Left cardiac atrium (tissue), 4 donors: Measurements from ENCODE around the gene DNASE1L3. TPM values are rescaled to one million over a fixed set of nuclear protein-coding genes. Genes with fewer than 3 reads are reported as not detected.
"Not testable (repeated sequence)": the region's sequence is repeated elsewhere in the genome, so short reads cannot be mapped to it uniquely, and the experiment has no call there.

Experiments used
- ATAC-seq, 2 donors: fragments of 200-7000 bp; cut with Tn5 transposase; one replicate each; pipeline ENCODE4 v1.9.1; 2020; ENCODE audit warnings: mild to moderate bottlenecking in 2 of 2, moderate library complexity in 2 of 2
- DNase-seq: peaks from one replicate; pipeline ENCODE4 v3.0.0-alpha.2; 2020
- intact Hi-C, 2 donors: fragments of 100-400 bp; cut with DNase I; formaldehyde crosslinking; loops; one replicate each; pipeline versions ENCODE4 v1.14.1 to v1.15.1; 2022 to 2023
- long read RNA-seq: library from polyadenylated mRNA; unstranded; transcript quantifications from one replicate; pipeline ENCODE4 v2.0.0, GENCODE V29; 2021
- total RNA-seq, 2 donors: library from RNA; stranded (reverse); fragmentation: NEBNext Ultra II Directional; extraction: Animal tissue kit (Norgen Biotek cat#: 25700); gene quantifications; one replicate each; pipeline ENCODE4 v1.2.1, GENCODE V29; 2021
- donor health status: DM: no; HTN: yes; CAD: no.
- donor health status: DM: no; HTN: yes; CAD: no; lungs with severe emphysema.
- donor health status: DM: yes; HTN: yes; CAD: no.
- donor health status: Dilated cardiomyopathy.

Gene DNASE1L3
- total RNA-seq: 1 to 10 TPM; 1.4 to 3.4 TPM
- long read RNA-seq, partial matches to known transcripts: 0 of 1 reads
- long read RNA-seq, other reads (novel, unspliced or antisense): 0 of 1 reads

- ATAC-seq (peak in 1 of 2 donors; percentile 47), DNase-seq (peak; percentile 50)
- intact Hi-C loops: no loop called here
Measured at GRCh38 chr3:58210761-58211460, at the start of gene DNASE1L3. Gene DNASE1L3 (minus strand): TSS chr3:58210972. CDS start chr3:58210906, 66 bp downstream.

DNA sequence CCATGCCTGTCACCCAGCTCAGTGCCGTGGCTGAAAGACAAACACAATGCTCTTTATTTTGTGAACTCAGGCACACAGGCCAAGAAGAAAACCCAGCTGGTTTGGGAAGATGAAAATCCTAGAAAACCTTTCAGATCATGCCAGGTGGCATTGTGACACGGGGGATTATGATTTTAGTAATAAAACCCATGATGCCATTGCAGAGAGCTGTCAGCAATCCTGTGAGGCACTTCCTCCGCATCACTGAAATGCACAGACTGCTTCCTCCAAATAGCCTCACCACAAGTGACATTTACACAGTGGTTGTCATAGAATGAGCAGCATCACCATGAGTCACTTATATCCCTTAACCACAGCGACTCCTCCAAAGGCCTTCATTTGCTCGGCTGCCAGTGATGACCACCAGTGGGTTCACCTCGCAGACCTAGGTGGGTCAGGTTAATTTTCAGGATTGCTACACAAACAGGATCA, 49.5 kb upstream of the DNASE1L3 start:
- no peak for ATAC-seq
- intact Hi-C loops: no loop called here
- DNase-seq: no peak

GRCh38 chr3:58258392-58259055, 47.8 kb upstream of the DNASE1L3 start:
- ATAC-seq (no peak), DNase-seq (no peak)
- intact Hi-C loops: no loop called here

DNA sequence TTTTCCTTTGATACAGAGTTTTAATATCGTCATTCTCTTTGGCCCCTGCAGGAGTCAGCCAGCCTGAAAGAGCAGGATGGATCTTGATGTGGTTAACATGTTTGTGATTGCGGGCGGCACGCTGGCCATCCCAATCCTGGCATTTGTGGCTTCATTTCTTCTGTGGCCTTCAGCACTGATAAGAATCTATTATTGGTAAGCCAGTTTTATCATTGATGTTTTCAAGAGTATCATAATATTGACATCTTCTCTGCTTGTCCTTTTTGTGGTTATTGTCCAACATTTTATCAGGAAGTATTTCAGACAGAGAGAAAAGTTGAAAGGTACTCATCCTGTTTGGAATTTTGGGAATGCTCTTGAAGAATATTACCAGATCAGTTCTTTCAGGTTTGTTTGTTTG, 45.7 kb upstream of the DNASE1L3 start:
- no peak for ATAC-seq
- intact Hi-C loops: no loop called here

DNA sequence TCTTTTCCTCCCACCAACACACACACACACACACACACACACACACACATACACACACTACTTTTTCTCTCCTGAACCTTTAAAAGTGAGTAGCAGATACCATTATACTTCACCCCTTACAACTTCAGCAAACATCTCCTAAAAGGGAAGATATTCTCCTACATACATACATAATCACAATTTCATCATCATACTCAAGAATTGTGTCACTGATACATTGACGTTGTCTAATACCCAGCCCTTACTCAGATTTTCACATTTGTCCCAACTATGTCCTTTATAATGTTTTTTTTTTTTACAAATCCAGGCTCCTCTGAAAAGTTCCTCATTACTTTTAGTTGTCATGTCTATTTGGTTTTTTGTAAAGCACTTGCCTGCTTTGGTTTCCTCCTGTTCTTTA, 45.3 kb upstream of the DNASE1L3 start:
- intact Hi-C loops: no loop called here
- ATAC-seq (no peak), DNase-seq (no peak)

More for the DNA sequence above, 45.7 kb upstream of the DNASE1L3 start:
- no peak for DNase-seq

GRCh38 chr3:58254144-58254543, 43.4 kb upstream of the DNASE1L3 start:
- intact Hi-C loops: no loop called here
- DNase-seq (no peak), ATAC-seq (no peak)

- no peak for DNase-seq
- no peak for ATAC-seq
- intact Hi-C loops: no loop called here
Measured at GRCh38 chr3:58251631-58252035, 40.9 kb upstream of the DNASE1L3 start.

- no peak for ATAC-seq
- DNase-seq: no peak
- intact Hi-C loops: no loop called here
Measured at GRCh38 chr3:58250093-58250707, 39.4 kb upstream of the DNASE1L3 start.

DNA sequence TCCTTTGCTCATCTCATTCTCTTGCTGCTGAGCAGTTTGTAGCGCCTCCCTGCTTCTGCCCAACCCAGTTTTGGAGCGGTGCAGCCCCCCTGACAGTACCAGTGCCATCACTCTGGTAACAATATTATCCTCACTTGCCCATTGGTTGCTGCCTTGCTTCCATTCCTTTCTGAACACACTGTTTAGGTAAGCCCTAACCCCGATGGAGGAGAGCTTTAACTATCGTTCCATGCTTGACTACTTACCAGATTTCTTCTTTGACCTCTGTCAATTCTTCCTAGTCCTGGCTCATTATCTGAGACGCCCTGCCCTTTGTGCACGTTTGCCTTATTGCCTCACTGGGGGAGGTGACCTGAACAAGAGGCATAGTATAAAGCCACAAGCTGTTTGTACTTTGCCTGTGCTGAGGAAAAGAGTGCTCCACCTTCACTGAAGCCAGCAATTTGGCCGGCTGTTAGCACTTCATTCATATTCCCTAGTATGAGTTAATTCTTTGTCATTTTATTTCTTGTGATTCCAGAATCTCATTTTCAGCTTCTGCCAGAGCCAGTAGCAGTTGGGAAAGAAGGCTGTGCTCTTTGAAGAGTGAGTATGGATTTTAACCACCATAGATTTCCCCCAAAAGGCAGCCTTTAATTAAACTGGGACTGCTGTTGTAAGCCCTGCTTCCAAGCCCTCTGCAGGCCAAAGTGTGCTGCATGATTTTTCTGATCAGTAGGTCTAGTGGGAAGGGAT, 38.8 kb upstream of the DNASE1L3 start:
- no peak for ATAC-seq
- intact Hi-C loops: no loop called here
- DNase-seq: no peak

DNA sequence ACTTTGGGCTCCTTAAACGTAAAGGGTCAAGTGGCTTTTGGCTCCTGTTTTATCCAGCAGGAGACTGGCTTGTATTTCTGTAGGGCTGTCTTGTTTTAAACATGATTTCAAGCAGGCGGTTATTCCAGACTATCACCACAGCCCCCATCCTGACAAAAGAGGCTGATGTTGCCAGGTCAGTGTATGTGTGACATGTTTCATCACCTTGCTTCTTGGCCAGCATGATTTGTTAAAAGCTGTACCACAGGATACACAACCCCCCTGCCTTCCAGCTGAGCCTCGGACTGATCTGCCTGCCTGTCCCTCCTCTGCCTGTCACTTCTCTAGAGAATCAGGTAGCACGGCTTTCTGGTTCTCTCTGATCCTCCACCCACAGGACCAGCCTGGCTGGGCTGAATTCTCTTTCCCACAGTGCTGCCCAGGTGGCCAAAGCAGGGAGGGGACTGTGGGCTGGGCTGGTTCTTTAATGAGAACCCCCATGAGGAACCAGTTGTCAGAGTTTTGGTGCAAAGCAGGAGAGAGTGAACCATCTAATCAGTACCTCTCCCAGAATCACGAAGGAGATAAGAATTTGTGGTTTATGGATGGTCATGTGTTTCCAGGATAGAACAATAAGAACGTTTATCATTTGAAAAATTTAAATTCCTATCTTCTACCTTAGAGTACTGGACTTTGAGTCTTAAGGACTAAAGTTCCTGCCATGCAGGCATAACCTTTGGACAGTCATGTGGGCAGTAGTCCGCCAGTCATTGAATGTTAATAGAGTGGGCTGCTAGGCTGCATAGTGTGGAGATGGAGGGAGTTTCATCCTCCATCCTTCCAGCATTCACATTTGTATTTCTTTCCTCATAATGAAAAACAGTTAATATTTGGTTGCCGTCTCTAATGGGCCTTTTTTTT, 35.6 kb upstream of the DNASE1L3 start:
- DNase-seq (no peak), ATAC-seq (peak; percentile 19 to 38)
- intact Hi-C loops: no loop called here

DNA sequence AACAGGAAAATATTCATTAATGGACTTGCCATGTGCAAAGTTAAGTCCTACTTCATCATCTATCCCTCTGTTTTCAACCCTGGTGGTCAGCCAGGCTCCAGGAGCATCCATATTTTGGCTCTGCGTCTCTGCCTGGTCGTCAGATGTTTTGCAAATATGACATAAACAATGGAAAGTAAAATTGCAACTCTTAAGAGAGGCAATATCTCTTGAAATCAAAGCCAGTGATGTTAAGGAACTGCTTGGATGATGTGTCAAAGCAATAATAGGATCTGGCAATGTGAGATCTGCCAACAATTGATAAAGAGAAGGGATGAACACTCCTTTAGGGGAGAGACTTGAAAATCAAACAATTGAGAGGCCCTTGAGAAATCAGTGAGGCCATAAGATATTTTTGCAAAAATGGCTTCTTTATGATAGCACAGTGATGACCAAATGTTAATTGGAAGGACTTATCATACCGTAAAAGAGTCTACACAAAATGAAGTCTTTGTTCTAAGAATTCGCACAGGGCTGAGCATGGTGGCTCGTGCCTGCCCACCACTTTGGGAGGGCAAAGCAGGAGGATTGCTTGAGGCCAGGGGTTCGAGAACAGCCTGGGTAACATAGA, 33.3 kb upstream of the DNASE1L3 start:
- no peak for ATAC-seq
- intact Hi-C loops: no loop called here

GRCh38 chr3:58242860-58243259, 32.1 kb upstream of the DNASE1L3 start:
- ATAC-seq, intact Hi-C loops: not testable (repeated sequence)

More for the DNA sequence above, 33.3 kb upstream of the DNASE1L3 start:
- no peak for DNase-seq

DNA sequence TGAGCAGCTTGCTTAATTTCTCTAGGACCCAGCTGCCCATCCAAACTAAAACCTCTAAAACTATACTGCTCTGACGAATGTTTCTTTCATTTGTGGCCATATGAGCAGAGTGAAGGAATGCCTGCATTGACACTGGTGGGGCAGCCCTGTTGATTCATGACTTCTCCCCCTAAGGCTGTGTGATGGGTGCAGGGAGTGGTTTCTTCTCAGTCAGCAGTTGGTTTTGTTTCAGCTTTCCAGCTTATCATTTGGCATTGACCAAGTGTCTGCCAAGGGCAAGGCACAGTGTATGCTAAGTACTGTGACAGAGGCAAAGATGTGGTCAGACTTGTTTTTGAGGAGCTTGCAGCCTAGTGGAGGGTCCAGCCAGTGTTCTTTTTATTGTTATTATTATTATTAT, 31.6 kb upstream of the DNASE1L3 start:
- no peak for DNase-seq
- ATAC-seq: peak in 1 of 2 donors; percentile 9
- intact Hi-C loops: no loop called here

More at GRCh38 chr3:58242860-58243259, 32.1 kb upstream of the DNASE1L3 start:
- not testable (repeated sequence) for DNase-seq

- intact Hi-C loops: no loop called here
- ATAC-seq: no peak
- no peak for DNase-seq
Measured at GRCh38 chr3:58241306-58242044, 30.7 kb upstream of the DNASE1L3 start.

GRCh38 chr3:58238830-58239229, 28.1 kb upstream of the DNASE1L3 start:
- DNase-seq (no peak), ATAC-seq (no peak)
- intact Hi-C loops: loop anchor here in 1 of 2 donors (5.0 kb wide), 1 partner anchor 63 kb away; no protein-coding TSS in a partner anchor

GRCh38 chr3:58237941-58238681, 27.3 kb upstream of the DNASE1L3 start:
- intact Hi-C loops: loop anchor here in 1 of 2 donors (5.0 kb wide), 1 partner anchor 64 kb away; no protein-coding TSS in a partner anchor
- ATAC-seq (peak; percentile 78 to 79), DNase-seq (peak; percentile 67)
